IMR-90 (cell line): ENCODE measurements around the gene TMEM9B. TPM values are rescaled to one million over a fixed set of nuclear protein-coding genes. Genes with fewer than 3 reads are reported as not detected.
A peak's percentile ranks its signal among the peaks of the same experiment; 100 is the strongest.

Experiments
- ATAC-seq: fragments of 200-7000 bp; cut with Tn5 transposase; 2 replicates; pipeline ENCODE4 v1.9.1; 2020; ENCODE audit warnings: low read depth, mild to moderate bottlenecking, moderate library complexity
- BruUV-seq: library from RNA; stranded (reverse); fragments of 400-500 nt; replicated peaks from 2 replicates; lab custom pipeline; 2021; lab: Mats Ljungman, UMichigan
- CTCF ChIA-PET: fragments of 300-600 bp; formaldehyde crosslinking; extraction: SDS; loops from one replicate; lab custom pipeline; 2021; ENCODE audit warnings: antibody characterized with exemption; lab: Yijun Ruan, JAX
- POLR2A ChIA-PET: fragments of 300-600 bp; sonication (Branson Sonifier 250); formaldehyde crosslinking; loops from one replicate; lab custom pipeline; 2022; ENCODE audit warnings: antibody characterized with exemption; ENCODE audit not compliant: unreplicated experiment; lab: Charles Lee
- DNase-seq: peaks from one replicate; pipeline ENCODE4 v3.0.0; 2013
- H2AFZ ChIP-seq: replicated peaks from 2 replicates; pipeline ENCODE3; 2013; ENCODE audit warnings: low read length, mild to moderate bottlenecking; ENCODE audit not compliant: poor library complexity
- H2AK5ac ChIP-seq: 2 replicates; pipeline ENCODE4 v1.6.1; 2013; ENCODE audit warnings: low read depth, low read length, inconsistent platforms
- H2AK9ac ChIP-seq: replicated peaks from 2 replicates; pipeline ENCODE3; 2013; ENCODE audit warnings: mild to moderate bottlenecking, low read depth, low read length, moderate library complexity; ENCODE audit not compliant: poor library complexity
- H2BK120ac ChIP-seq: 2 replicates; pipeline ENCODE4 v1.6.1; 2013; ENCODE audit warnings: low read depth, low read length, inconsistent platforms
- H2BK15ac ChIP-seq: 3 replicates; pipeline ENCODE4 v1.6.1; 2013; ENCODE audit warnings: low read depth, low read length, inconsistent platforms
- H2BK20ac ChIP-seq: 2 replicates; pipeline ENCODE4 v1.6.1; 2013; ENCODE audit warnings: low read depth, mild to moderate bottlenecking, inconsistent platforms, low read length, moderate library complexity
- H2BK5ac ChIP-seq: 2 replicates; pipeline ENCODE4 v1.6.1; 2013; ENCODE audit warnings: mild to moderate bottlenecking, low read depth, low read length, inconsistent platforms; ENCODE audit not compliant: poor library complexity, severe bottlenecking
- H3K14ac ChIP-seq: replicated peaks from 2 replicates; pipeline ENCODE4 v1.6.1; 2013; ENCODE audit warnings: low read depth, low read length, inconsistent platforms
- H3K18ac ChIP-seq: 2 replicates; pipeline ENCODE4 v1.6.1; 2013; ENCODE audit warnings: low read depth, low read length, control low read depth
- H3K23ac ChIP-seq: 2 replicates; pipeline ENCODE4 v1.6.1; 2013; ENCODE audit warnings: low read depth, low read length, inconsistent platforms
- H3K27ac ChIP-seq: 2 replicates; pipeline ENCODE4 v1.5.1; 2013; ENCODE audit warnings: mild to moderate bottlenecking, control low read depth, low read length; ENCODE audit not compliant: insufficient read depth
- H3K27me3 ChIP-seq: 2 replicates; pipeline ENCODE4 v1.6.1; 2013; ENCODE audit warnings: low read length; ENCODE audit not compliant: control insufficient read depth, insufficient read depth
- H3K36me3 ChIP-seq: 2 replicates; pipeline ENCODE4 v1.6.1; 2013; ENCODE audit warnings: low read length, mixed read lengths; ENCODE audit not compliant: control insufficient read depth, insufficient read depth
- H3K4ac ChIP-seq: 2 replicates; pipeline ENCODE4 v1.6.1; 2013; ENCODE audit warnings: low read depth, low read length, inconsistent platforms
- H3K4me1 ChIP-seq: 2 replicates; pipeline ENCODE4 v1.6.1; 2013; ENCODE audit warnings: low read length, mixed read lengths; ENCODE audit not compliant: control insufficient read depth, insufficient read depth
- H3K4me2 ChIP-seq: 2 replicates; pipeline ENCODE4 v1.6.1; 2013; ENCODE audit warnings: low read depth, mild to moderate bottlenecking, control low read depth, low read length, moderate library complexity
- H3K4me3 ChIP-seq: 2 replicates; pipeline ENCODE4 v1.5.1; 2013; ENCODE audit warnings: low read depth, mild to moderate bottlenecking, control low read depth, low read length, moderate library complexity; ENCODE audit not compliant: insufficient read depth
- H3K56ac ChIP-seq: 2 replicates; pipeline ENCODE4 v1.6.1; 2013; ENCODE audit warnings: low read length, inconsistent platforms; ENCODE audit not compliant: insufficient read depth; ENCODE audit errors: extremely low read depth
- H3K79me1 ChIP-seq, 2 experiments: 2 replicates each; pipeline ENCODE4 v1.6.1; 2013; ENCODE audit warnings: low read length in 2 of 2, inconsistent platforms in 1 of 2, low read depth in 1 of 2
- H3K9ac ChIP-seq: 2 replicates; pipeline ENCODE4 v1.6.1; 2013; ENCODE audit warnings: low read depth, low read length, control low read depth
- H3K9me1 ChIP-seq: 2 replicates; pipeline ENCODE4 v1.6.1; 2013; ENCODE audit warnings: low read length, inconsistent platforms; ENCODE audit not compliant: insufficient read depth
- H3K9me3 ChIP-seq: 2 replicates; pipeline ENCODE4 v1.6.1; 2013; ENCODE audit warnings: low read length; ENCODE audit not compliant: control insufficient read depth, insufficient read depth
- H4K20me1 ChIP-seq: 2 replicates; pipeline ENCODE4 v1.6.1; 2013; ENCODE audit warnings: low read length, inconsistent platforms; ENCODE audit not compliant: insufficient read depth
- H4K5ac ChIP-seq: 2 replicates; pipeline ENCODE4 v1.6.1; 2013; ENCODE audit warnings: mild to moderate bottlenecking, low read depth, low read length, control low read depth
- H4K8ac ChIP-seq, 2 experiments: 2 replicates each; pipeline ENCODE4 v1.6.1; 2013; ENCODE audit warnings: low read depth in 2 of 2, low read length in 2 of 2, control low read depth in 1 of 2, inconsistent platforms in 1 of 2
- H4K91ac ChIP-seq: 2 replicates; pipeline ENCODE4 v1.6.1; 2013; ENCODE audit warnings: low read depth, low read length, inconsistent platforms; ENCODE audit not compliant: insufficient read depth
- BHLHE40 ChIP-seq: fragments of 150-350 bp; IDR thresholded peaks from 2 replicates; pipeline ENCODE4 v1.6.1; 2016; ENCODE audit warnings: mild to moderate bottlenecking, low read depth, low read length
- CEBPB ChIP-seq: IDR thresholded peaks from 2 replicates; pipeline ENCODE4 v1.6.1; 2012; ENCODE audit warnings: low read depth, low read length, improper control_type of control experiment
- CHD1 ChIP-seq: IDR thresholded peaks from 2 replicates; pipeline ENCODE4 v1.6.1; 2012; ENCODE audit warnings: low read depth, low read length, improper control_type of control experiment
- CTCF ChIP-seq: conservative IDR thresholded peaks from 2 replicates; pipeline ENCODE4 v1.5.1; 2012; ENCODE audit warnings: mild to moderate bottlenecking, low read depth, low read length, improper control_type of control experiment
- ELK1 ChIP-seq: fragments of 150-350 bp; IDR thresholded peaks from 2 replicates; pipeline ENCODE4 v1.6.1; 2016; ENCODE audit warnings: low read depth, mild to moderate bottlenecking, low read length, moderate library complexity, borderline replicate concordance
- FOS ChIP-seq: fragments of 150-350 bp; IDR thresholded peaks from 2 replicates; pipeline ENCODE4 v1.6.1; 2016; ENCODE audit warnings: low read depth, low read length
- MAFK ChIP-seq: IDR thresholded peaks from 2 replicates; pipeline ENCODE4 v1.6.1; 2012; ENCODE audit warnings: low read depth, low read length, improper control_type of control experiment
- MAZ ChIP-seq: IDR thresholded peaks from 2 replicates; pipeline ENCODE4 v1.6.1; 2012; ENCODE audit warnings: low read depth, mild to moderate bottlenecking, low read length, improper control_type of control experiment, moderate library complexity, borderline replicate concordance
- MXI1 ChIP-seq: IDR thresholded peaks from 2 replicates; pipeline ENCODE4 v1.6.1; 2012; ENCODE audit warnings: low read depth, mild to moderate bottlenecking, low read length, moderate library complexity, borderline replicate concordance
- NFE2L2 ChIP-seq: fragments of 150-350 bp; IDR thresholded peaks from 2 replicates; pipeline ENCODE4 v1.6.1; 2016; ENCODE audit warnings: low read depth, mild to moderate bottlenecking, low read length
- POLR2A ChIP-seq: IDR thresholded peaks from 2 replicates; pipeline ENCODE4 v1.6.1; 2012; ENCODE audit warnings: mild to moderate bottlenecking, low read depth, low read length
- RAD21 ChIP-seq: IDR thresholded peaks from 2 replicates; pipeline ENCODE4 v1.6.1; 2012; ENCODE audit warnings: low read length, improper control_type of control experiment
- RCOR1 ChIP-seq: IDR thresholded peaks from 2 replicates; pipeline ENCODE4 v1.6.1; 2012; ENCODE audit warnings: mild to moderate bottlenecking, low read length, improper control_type of control experiment; ENCODE audit not compliant: insufficient replicate concordance
- RFX5 ChIP-seq: IDR thresholded peaks from 2 replicates; pipeline ENCODE4 v1.8.0; 2012; ENCODE audit warnings: low read depth, mild to moderate bottlenecking, low read length, moderate library complexity
- SMC3 ChIP-seq: fragments of 150-350 bp; IDR thresholded peaks from 2 replicates; pipeline ENCODE4 v1.6.1; 2016; ENCODE audit warnings: low read depth, mild to moderate bottlenecking, antibody characterized with exemption, low read length, moderate library complexity
- USF2 ChIP-seq: fragments of 150-350 bp; IDR thresholded peaks from 2 replicates; pipeline ENCODE4 v1.6.1; 2017; ENCODE audit warnings: mild to moderate bottlenecking, antibody characterized with exemption, low read length, low read depth
- WGBS, 2 experiments: methylation state at CpG; one replicate each; pipeline versions ENCODE4 v1.1.5 to v1.1.7; 2013; ENCODE audit warnings: missing lambda C conversion rate in 2 of 2; ENCODE audit not compliant: insufficient read length in 1 of 2; ENCODE audit errors: extremely low coverage in 2 of 2; 5-methylcytosine and 5-hydroxymethylcytosine counted together
- dilution Hi-C: fragments of 300-500 bp; cut with HindIII; formaldehyde crosslinking; loops from one replicate; pipeline ENCODE4 v1.14.3; 2018; ENCODE audit warnings: low sequenced_read_pairs; ENCODE audit not compliant: unreplicated experiment
- in situ Hi-C: fragments of 300-500 bp; cut with MboI; formaldehyde crosslinking; loops from 3 replicates; pipeline ENCODE4 v1.14.3; 2019; ENCODE audit warnings: low sequenced_read_pairs, inconsistent platforms, mixed read lengths
- intact Hi-C: fragments of 100-400 bp; cut with micrococcal nuclease; formaldehyde crosslinking; loops from 2 replicates; pipeline ENCODE4 v1.10.0; 2022
- polyA plus RNA-seq, 3 experiments: library from polyadenylated mRNA; depleted of rRNA; stranded (reverse); fragments of >200 nt; gene quantifications; 2 replicates each; pipeline ENCODE4 v1.2.3, GENCODE V29; 2012; ENCODE audit warnings: low replicate concordance in 1 of 3
- total RNA-seq: library from RNA; depleted of rRNA; stranded (reverse); fragments of >200 nt; gene quantifications from 2 replicates; pipeline ENCODE4 v1.2.3, GENCODE V29; 2012

TMEM9B gene
- total and polyA plus RNA-seq, 2 of the 4 experiments (the other 2 are of a cell fraction): 24.6 to 25.6 TPM

- H3K9me1 ChIP-seq: peaks cover 5% of the 10 kb centered on the region
- no TSS peak for BruUV-seq
- peaks cover 7 to 13% of the 10 kb centered on the region in 2 experiments; a peak in 1 of 4 replicates for H3K79me1 ChIP-seq
- intact Hi-C loops: no loop called here
- H4K5ac ChIP-seq: no peak overlapping the region; the same call in 1 of the 2 replicates
- no peak overlapping the region; a peak in 1 of 4 replicates for H4K8ac ChIP-seq
- H2AK9ac ChIP-seq: no peak overlapping the region
- peak overlapping the region; percentile 12 for H2BK5ac ChIP-seq
- peak overlapping the region; percentile 5; the same call in 1 of the 2 replicates for H3K4ac ChIP-seq
- CTCF ChIA-PET: interaction anchor here (0.5 kb wide), 1 partner anchor 127 kb away, joined by 4 read pairs; no protein-coding TSS in a partner anchor
- no peak overlapping the region for H2AFZ ChIP-seq
- peak; percentile 57 for DNase-seq
- H3K9ac ChIP-seq: no peak overlapping the region
- H3K56ac ChIP-seq: no peak overlapping the region
- H3K4me3 ChIP-seq: no peak overlapping the region
- no peak overlapping the region; the same call in 1 of the 2 replicates for H3K23ac ChIP-seq
- H4K91ac ChIP-seq: no peak overlapping the region
- H3K14ac ChIP-seq: peak overlapping the region; percentile 83
- H3K4me2 ChIP-seq: peak overlapping the region; percentile 10; the same call in 1 of the 2 replicates
- dilution Hi-C loops: no loop called here
- peaks cover 3% of the 10 kb centered on the region; the same call in 1 of the 2 replicates for H3K36me3 ChIP-seq
- H3K4me1 ChIP-seq: peaks cover 5% of the 10 kb centered on the region
- H2BK15ac ChIP-seq: no peak overlapping the region
- ATAC-seq: peak; percentile 79
- no peaks in the 10 kb centered on the region for H3K27me3 ChIP-seq
- peak overlapping the region; percentile 14; the same call in 1 of the 2 replicates for H3K18ac ChIP-seq
- 0 out of 2 replicates have a peak, but pooled peaks cover 4% of the 10 kb centered on the region for H4K20me1 ChIP-seq
- H3K9me3 ChIP-seq: no peaks in the 10 kb centered on the region
- H2AK5ac ChIP-seq: no peak overlapping the region
- H2BK20ac ChIP-seq: no peak overlapping the region
- in situ Hi-C loops: no loop called here
- H2BK120ac ChIP-seq: no peak overlapping the region
- TF ChIP-seq CTCF: no peak
- TF ChIP-seq ELK1: no peak
- no peak for TF ChIP-seq RFX5
- TF ChIP-seq USF2: no peak
- TF ChIP-seq POLR2A: no peak
- peak; percentile 60 for TF ChIP-seq CEBPB
- no peak for TF ChIP-seq MAZ
- no peak for TF ChIP-seq NFE2L2
- TF ChIP-seq SMC3: no peak
- TF ChIP-seq RCOR1: no peak
- TF ChIP-seq BHLHE40: no peak
- TF ChIP-seq CHD1: no peak
- TF ChIP-seq MAFK: no peak
- peak; percentile 20; the same call in 1 of the 2 replicates for TF ChIP-seq FOS
- TF ChIP-seq RAD21: no peak
- no peak for TF ChIP-seq MXI1
- no peak overlapping the region for H3K27ac ChIP-seq
- POLR2A ChIA-PET: no interaction called here
- no CpG with 5 or more reads among the region's 1 CpG for WGBS, 2 experiments
These were observed 25.2 kb upstream of the TMEM9B start for GRCh38 chr11:8989453-8989852.
